ENCODE data around the gene FAM170B. TPM values are rescaled to one million over a fixed set of nuclear protein-coding genes. Genes with fewer than 3 reads are reported as not detected.

Gene FAM170B
- total RNA-seq, 1 experiment from 2014 or later, result not detected

GRCh38 chr10:49135575-49136313 is 1.9 kb upstream of the FAM170B start:
- H3K4me1 ChIP-seq (replicated peaks), result peaks cover 45% of the 10 kb centered on the region
- no peak overlapping the region for H3K27ac ChIP-seq
- DNase-seq (ENCODE audit: low read depth in 1 of 2, low spot score in 2 of 2), result peak in 1 of 2 experiments; percentile 59
- H3K36me3 ChIP-seq, result no peaks in the 10 kb centered on the region
- no peaks in the 10 kb centered on the region for H3K9me3 ChIP-seq (replicated peaks)
- no peak overlapping the region for H3K4me3 ChIP-seq
- no peaks in the 10 kb centered on the region for H3K27me3 ChIP-seq (replicated peaks)

- Histone ChIP-seq H3K4me1 (replicated peaks) (peaks cover 31% of the 10 kb centered on the region), H3K27me3 (replicated peaks) (no peaks in the 10 kb centered on the region), H3K4me3 (no peak overlapping the region), H3K27ac (no peak overlapping the region), H3K36me3 (no peaks in the 10 kb centered on the region), H3K9me3 (replicated peaks) (no peaks in the 10 kb centered on the region)
- no peak for DNase-seq (ENCODE audit: low read depth in 1 of 2, low spot score in 2 of 2)
These were observed 506 bp upstream of the FAM170B start for GRCh38 chr10:49134327-49134726.

GRCh38 chr10:49132362-49132737 is 1.5 kb downstream of the FAM170B start:
- no peaks in the 10 kb centered on the region for H3K27me3 ChIP-seq (replicated peaks)
- H3K27ac ChIP-seq, result no peak overlapping the region
- H3K36me3 ChIP-seq, result no peaks in the 10 kb centered on the region
- H3K4me3 ChIP-seq, result no peak overlapping the region
- DNase-seq (ENCODE audit: low read depth in 1 of 2, low spot score in 2 of 2), result no peak
- H3K4me1 ChIP-seq (replicated peaks), result peaks cover 11% of the 10 kb centered on the region
- no peaks in the 10 kb centered on the region for H3K9me3 ChIP-seq (replicated peaks)

- Histone ChIP-seq H3K27ac (no peak overlapping the region), H3K4me1 (replicated peaks) (peaks cover 9% of the 10 kb centered on the region), H3K27me3 (replicated peaks) (no peaks in the 10 kb centered on the region), H3K9me3 (replicated peaks) (no peaks in the 10 kb centered on the region), H3K4me3 (no peak overlapping the region), H3K36me3 (no peaks in the 10 kb centered on the region)
- no peak for DNase-seq (ENCODE audit: low read depth in 1 of 2, low spot score in 2 of 2)
These were observed 2.1 kb downstream of the FAM170B start for GRCh38 chr10:49131507-49132361.

- Histone ChIP-seq H3K4me1 (replicated peaks) (no peaks in the 10 kb centered on the region), H3K9me3 (replicated peaks) (no peaks in the 10 kb centered on the region), H3K27ac (no peak overlapping the region), H3K36me3 (no peaks in the 10 kb centered on the region), H3K4me3 (no peak overlapping the region), H3K27me3 (replicated peaks) (no peaks in the 10 kb centered on the region)
- no peak for DNase-seq (ENCODE audit: low read depth in 1 of 2, low spot score in 2 of 2)
These were observed 4.4 kb downstream of the FAM170B start for GRCh38 chr10:49129376-49129775.

- no peak for DNase-seq (ENCODE audit: low read depth in 1 of 2, low spot score in 2 of 2)
- H3K27me3 ChIP-seq (replicated peaks), result no peaks in the 10 kb centered on the region
- H3K36me3 ChIP-seq, result no peaks in the 10 kb centered on the region
- no peak overlapping the region for H3K4me3 ChIP-seq
- no peaks in the 10 kb centered on the region for H3K4me1 ChIP-seq (replicated peaks)
- H3K9me3 ChIP-seq (replicated peaks), result no peaks in the 10 kb centered on the region
- H3K27ac ChIP-seq, result no peak overlapping the region
These were observed 5.0 kb downstream of the FAM170B start for GRCh38 chr10:49128854-49129253.

- Histone ChIP-seq H3K4me1 (replicated peaks) (no peaks in the 10 kb centered on the region), H3K4me3 (no peak overlapping the region), H3K36me3 (no peaks in the 10 kb centered on the region), H3K9me3 (replicated peaks) (no peaks in the 10 kb centered on the region), H3K27ac (no peak overlapping the region), H3K27me3 (replicated peaks) (0 out of 2 replicates have a peak, but pooled peaks cover 2% of the 10 kb centered on the region)
- no peak for DNase-seq (ENCODE audit: low read depth in 1 of 2, low spot score in 2 of 2)
These were observed 9.6 kb downstream of the FAM170B start for GRCh38 chr10:49123981-49124950.

GRCh38 chr10:49120911-49121310 is 12.9 kb downstream of the FAM170B start:
- H3K36me3 ChIP-seq, result no peaks in the 10 kb centered on the region
- H3K27me3 ChIP-seq (replicated peaks), result 0 out of 2 replicates have a peak, but pooled peaks cover 2% of the 10 kb centered on the region
- DNase-seq (ENCODE audit: low read depth in 1 of 2, low spot score in 2 of 2), result no peak
- no peaks in the 10 kb centered on the region for H3K4me1 ChIP-seq (replicated peaks)
- H3K4me3 ChIP-seq, result no peak overlapping the region
- H3K9me3 ChIP-seq (replicated peaks), result no peaks in the 10 kb centered on the region
- no peak overlapping the region for H3K27ac ChIP-seq

GRCh38 chr10:49119746-49120145 is 14.1 kb downstream of the FAM170B start:
- DNase-seq (ENCODE audit: low read depth in 1 of 2, low spot score in 2 of 2), result no peak
- 0 out of 2 replicates have a peak, but pooled peaks cover 2% of the 10 kb centered on the region for H3K27me3 ChIP-seq (replicated peaks)
- no peak overlapping the region for H3K27ac ChIP-seq
- no peak overlapping the region for H3K4me3 ChIP-seq
- H3K9me3 ChIP-seq (replicated peaks), result no peaks in the 10 kb centered on the region
- peaks cover 7% of the 10 kb centered on the region for H3K4me1 ChIP-seq (replicated peaks)
- 0 out of 2 replicates have a peak, but pooled peaks cover 4% of the 10 kb centered on the region for H3K36me3 ChIP-seq

GRCh38 chr10:49118430-49119074 is 15.3 kb downstream of the FAM170B start:
- Histone ChIP-seq H3K9me3 (replicated peaks) (no peaks in the 10 kb centered on the region), H3K4me3 (no peak overlapping the region)

GRCh38 chr10:49117376-49118070 is 16.3 kb downstream of the FAM170B start:
- H3K9me3 ChIP-seq (replicated peaks), result no peaks in the 10 kb centered on the region
- peaks cover 9% of the 10 kb centered on the region for H3K4me1 ChIP-seq (replicated peaks)
- no peak overlapping the region for H3K27ac ChIP-seq
- 0 out of 2 replicates have a peak, but pooled peaks cover 4% of the 10 kb centered on the region for H3K36me3 ChIP-seq
- no peak overlapping the region for H3K4me3 ChIP-seq
- H3K27me3 ChIP-seq (replicated peaks), result no peaks in the 10 kb centered on the region
- DNase-seq (ENCODE audit: low read depth in 1 of 2, low spot score in 2 of 2), result no peak

More at GRCh38 chr10:49118430-49119074, 15.3 kb downstream of the FAM170B start:
- Histone ChIP-seq H3K36me3 (0 out of 2 replicates have a peak, but pooled peaks cover 4% of the 10 kb centered on the region), H3K27ac (no peak overlapping the region), H3K4me1 (replicated peaks) (peaks cover 9% of the 10 kb centered on the region), H3K27me3 (replicated peaks) (0 out of 2 replicates have a peak, but pooled peaks cover 2% of the 10 kb centered on the region)
- DNase-seq (ENCODE audit: low read depth in 1 of 2, low spot score in 2 of 2), result no peak
